Breast epithelium (tissue), 3 donors: ENCODE measurements around the gene BCAS3.

Experiments
- CTCF ChIP-seq, 3 donors: fragments of 450-650 bp; IDR thresholded peaks; one replicate each; pipeline ENCODE4 v1.5.1; 2016 to 2017; ENCODE audit warnings: antibody characterized with exemption in 3 of 3, mild to moderate bottlenecking in 3 of 3, moderate library complexity in 3 of 3
- POLR2A ChIP-seq: fragments of 450-650 bp; IDR thresholded peaks from one replicate; pipeline ENCODE4 v1.6.1; 2016; ENCODE audit warnings: antibody characterized with exemption, mild to moderate bottlenecking, moderate library complexity
- POLR2AphosphoS5 ChIP-seq, 3 donors: sonication (generic); formaldehyde crosslinking; IDR thresholded peaks; one replicate each; pipeline ENCODE4 v1.6.1; 2017; ENCODE audit warnings: antibody characterized with exemption in 3 of 3

DNA sequence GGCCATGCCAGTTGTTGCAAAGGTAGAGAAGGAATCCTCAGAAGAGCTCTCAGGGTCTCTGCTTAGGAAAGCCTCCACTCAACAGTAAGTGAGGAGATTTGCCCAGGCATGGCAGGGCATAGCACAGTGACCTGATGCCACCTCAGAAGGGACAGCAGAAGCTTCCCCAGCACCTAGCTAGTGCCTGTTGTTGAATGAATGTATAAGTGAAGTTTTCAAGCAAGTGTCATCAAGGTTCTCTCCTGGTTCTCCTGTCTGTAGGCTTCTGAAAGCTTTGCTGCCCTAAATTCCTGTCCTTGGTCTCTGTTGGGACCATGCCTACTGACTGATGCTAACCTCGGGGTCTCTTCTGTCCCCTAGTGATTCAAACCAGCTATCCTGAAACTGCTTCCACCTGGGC is 607.1 kb downstream of the BCAS3 start:
- TF ChIP-seq POLR2AphosphoS5 (IDR thresholded peaks at IDR 0.05): no peak
- no peak for TF ChIP-seq CTCF (IDR thresholded peaks at IDR 0.05)
- no peak for TF ChIP-seq POLR2A
